SK-N-MC (cell line): ENCODE data around the gene DVL1.
"Not testable (repeated sequence)": the region's sequence is repeated elsewhere in the genome, so short reads cannot be mapped to it uniquely, and the experiment has no call there.

ENCODE experiments used
- DNase-seq: peaks from one replicate; pipeline ENCODE4 v3.0.0-alpha.2; 2011; ENCODE audit warnings: low read depth, low spot score
- H3K27ac ChIP-seq: fragments of 200-600 bp; sonication (generic); 2 replicates; pipeline ENCODE4 v1.5.1; 2016; ENCODE audit warnings: mixed run types
- H3K36me3 ChIP-seq: fragments of 200-600 bp; sonication (generic); 2 replicates; pipeline ENCODE4 v1.6.1; 2017; ENCODE audit warnings: antibody characterized with exemption, low read length, mixed read lengths; ENCODE audit not compliant: insufficient read depth
- H3K4me3 ChIP-seq: fragments of 200-600 bp; sonication (generic); 2 replicates; pipeline ENCODE4 v1.5.1; 2016
- H3K9ac ChIP-seq: fragments of 200-600 bp; sonication (generic); 2 replicates; pipeline ENCODE4 v1.8.0; 2017; ENCODE audit warnings: mixed run types, mixed read lengths; ENCODE audit not compliant: insufficient read length
- H3K9me3 ChIP-seq: fragments of 200-600 bp; sonication (generic); 2 replicates; pipeline ENCODE4 v1.6.1; 2017; ENCODE audit warnings: low read depth, mild to moderate bottlenecking, antibody characterized with exemption, low read length, moderate library complexity, mixed read lengths
- EZH2 ChIP-seq: fragments of 200-600 bp; sonication (generic); IDR thresholded peaks from one replicate; pipeline ENCODE4 v1.6.1; 2017; ENCODE audit warnings: antibody characterized with exemption
- FOXP2 ChIP-seq: optimal IDR thresholded peaks from 2 replicates; pipeline ENCODE3; 2011; ENCODE audit warnings: mild to moderate bottlenecking, moderate library complexity; ENCODE audit not compliant: insufficient read depth; ENCODE audit errors: extremely low read length, control extremely low read depth
- POLR2AphosphoS5 ChIP-seq: IDR thresholded peaks from 2 replicates; pipeline ENCODE4 v1.6.1; 2012; ENCODE audit warnings: mild to moderate bottlenecking, low read depth, low read length, borderline replicate concordance

DVL1 gene

GRCh38 chr1:1388078-1388472 lies 38.9 kb upstream of the DVL1 start:
- H3K4me3 ChIP-seq, result no peak overlapping the region
- TF ChIP-seq EZH2, result no peak
- no peak for TF ChIP-seq FOXP2
- TF ChIP-seq POLR2AphosphoS5, result no peak
- H3K9ac ChIP-seq, result no peak overlapping the region
- peaks cover 75% of the 10 kb centered on the region for H3K36me3 ChIP-seq
- no peak overlapping the region for H3K27ac ChIP-seq
- DNase-seq, result no peak
- no peaks in the 10 kb centered on the region for H3K9me3 ChIP-seq

GRCh38 chr1:1387098-1388077 lies 38.2 kb upstream of the DVL1 start:
- Histone ChIP-seq H3K9ac (no peak overlapping the region), H3K27ac (no peak overlapping the region), H3K9me3 (no peaks in the 10 kb centered on the region), H3K4me3 (no peak overlapping the region), H3K36me3 (peaks cover 68% of the 10 kb centered on the region)
- DNase-seq, result no peak
- no peak for TF ChIP-seq EZH2
- no peak for TF ChIP-seq POLR2AphosphoS5
- TF ChIP-seq FOXP2, result no peak

- DNase-seq, result no peak
- no peaks in the 10 kb centered on the region for H3K9me3 ChIP-seq
- no peak overlapping the region for H3K9ac ChIP-seq
- peaks cover 53% of the 10 kb centered on the region for H3K36me3 ChIP-seq
- H3K4me3 ChIP-seq, result no peak overlapping the region
- no peak overlapping the region for H3K27ac ChIP-seq
- TF ChIP-seq EZH2 (no peak), POLR2AphosphoS5 (no peak), FOXP2 (no peak)
Observed at GRCh38 chr1:1385931-1386330, 36.7 kb upstream of the DVL1 start.

DNA sequence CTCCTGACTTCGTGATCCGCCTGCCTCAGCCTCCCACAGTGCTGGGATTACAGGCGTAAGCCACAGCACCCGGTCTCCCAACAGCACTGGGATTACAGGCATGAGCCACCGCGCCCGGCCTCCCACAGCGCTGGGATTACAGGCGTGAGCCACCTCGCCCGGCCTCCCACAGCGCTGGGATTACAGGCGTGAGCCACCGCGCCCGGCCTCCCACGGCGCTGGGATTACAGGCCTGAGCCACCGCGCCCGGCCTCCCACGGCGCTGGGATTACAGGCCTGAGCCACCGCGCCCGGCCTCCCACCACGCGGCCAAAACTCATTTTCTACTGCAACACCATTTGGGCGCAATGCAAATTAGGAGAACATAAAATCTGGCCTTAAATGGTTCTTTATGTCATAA lies 36.1 kb upstream of the DVL1 start:
- DNase-seq, H3K9me3 ChIP-seq, H3K4me3 ChIP-seq, H3K9ac ChIP-seq, H3K27ac ChIP-seq: not testable (repeated sequence)
- H3K36me3 ChIP-seq, result peaks cover 47% of the 10 kb centered on the region

GRCh38 chr1:1381294-1381693 lies 32.1 kb upstream of the DVL1 start:
- Histone ChIP-seq H3K36me3 (peaks cover 7% of the 10 kb centered on the region), H3K27ac (no peak overlapping the region), H3K4me3 (no peak overlapping the region), H3K9me3 (no peaks in the 10 kb centered on the region), H3K9ac (no peak overlapping the region)
- no peak for DNase-seq
- TF ChIP-seq POLR2AphosphoS5 (no peak), EZH2 (no peak), FOXP2 (no peak)

- H3K9me3 ChIP-seq, result no peaks in the 10 kb centered on the region
- no peak overlapping the region for H3K4me3 ChIP-seq
- H3K27ac ChIP-seq, result no peak overlapping the region
- DNase-seq, result no peak
- peaks cover 2% of the 10 kb centered on the region; the same call in 1 of the 2 replicates for H3K36me3 ChIP-seq
- no peak overlapping the region for H3K9ac ChIP-seq
- TF ChIP-seq POLR2AphosphoS5 (no peak), FOXP2 (no peak), EZH2 (no peak)
Observed at GRCh38 chr1:1380860-1381259, 31.6 kb upstream of the DVL1 start.

DNA sequence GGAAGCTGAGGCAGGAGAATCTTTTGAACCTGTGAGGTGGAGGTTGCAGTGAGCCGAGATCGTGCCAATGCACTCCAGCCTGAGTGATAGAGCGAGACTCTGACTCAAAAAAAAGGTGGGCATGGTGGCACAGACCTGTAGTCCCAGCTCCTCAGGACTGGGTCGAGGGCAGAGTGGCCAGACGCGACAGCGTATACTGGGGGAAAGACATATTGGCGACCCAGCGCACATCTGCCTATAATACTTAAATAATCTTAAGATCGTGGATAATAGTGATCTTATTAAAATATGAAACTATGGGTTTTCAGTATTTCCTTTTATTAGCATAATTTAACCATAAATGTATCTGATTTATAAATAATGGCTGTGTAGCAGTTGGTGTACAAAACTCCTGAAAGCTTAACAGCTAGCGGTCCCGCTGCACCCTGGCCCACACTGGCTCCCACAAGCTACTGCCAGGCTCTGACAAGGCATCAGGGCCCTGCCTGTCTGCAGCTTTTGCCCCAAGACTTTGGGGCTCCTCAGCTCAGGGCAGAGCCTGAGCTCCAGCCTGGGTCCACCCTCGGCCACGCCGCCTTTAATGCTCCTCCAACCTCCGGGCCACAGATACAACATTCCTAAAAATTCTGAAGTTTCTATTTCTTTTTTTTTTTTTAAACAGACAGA lies 28.5 kb upstream of the DVL1 start:
- TF ChIP-seq POLR2AphosphoS5 (no peak), FOXP2 (no peak), EZH2 (no peak)
- no peak overlapping the region for H3K4me3 ChIP-seq

DNA sequence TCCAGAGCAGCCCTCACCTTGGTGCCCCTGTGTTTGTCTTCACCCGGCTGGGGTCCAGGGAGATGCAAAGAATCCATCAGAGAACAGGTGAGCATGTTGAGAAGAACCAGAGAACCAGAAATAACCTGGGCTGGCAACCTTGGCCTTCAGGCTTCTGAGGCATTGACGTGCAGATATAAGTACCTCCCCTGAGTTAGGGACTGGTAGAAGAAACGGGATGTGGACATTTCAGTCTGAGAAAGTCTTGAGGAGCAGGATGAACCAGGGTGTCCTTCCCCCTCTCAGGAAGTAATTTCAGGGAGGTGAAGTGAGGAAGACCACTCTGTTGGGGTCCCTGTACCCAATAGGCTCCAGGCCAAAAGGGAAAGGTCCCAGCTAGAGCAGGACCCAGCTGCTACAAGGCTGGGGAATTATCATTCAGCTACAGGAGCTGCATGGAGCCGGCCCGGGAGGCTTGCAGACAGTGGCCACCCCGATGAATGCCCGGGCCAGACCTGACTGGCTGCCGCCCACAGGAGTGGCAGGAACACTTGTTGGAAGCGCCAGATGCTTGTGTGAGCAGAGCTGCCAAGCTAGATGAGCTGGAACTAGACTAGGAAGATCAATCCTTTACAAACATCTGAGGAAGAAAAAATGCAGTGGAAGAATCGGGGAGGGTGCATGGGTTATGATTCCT lies 27.5 kb upstream of the DVL1 start:
- H3K9ac ChIP-seq, result no peak overlapping the region
- H3K9me3 ChIP-seq, result no peaks in the 10 kb centered on the region
- no peak overlapping the region for H3K4me3 ChIP-seq
- H3K36me3 ChIP-seq, result no peaks in the 10 kb centered on the region; the same call in 1 of the 2 replicates
- no peak overlapping the region; the same call in 1 of the 2 replicates for H3K27ac ChIP-seq
- no peak for TF ChIP-seq POLR2AphosphoS5
- no peak for TF ChIP-seq EZH2
- TF ChIP-seq FOXP2, result no peak
- no peak for DNase-seq

More for the DNA sequence above, 28.5 kb upstream of the DVL1 start:
- no peak for DNase-seq
- peak overlapping the region; percentile 36; the same call in 1 of the 2 replicates for H3K27ac ChIP-seq
- H3K9me3 ChIP-seq, result no peaks in the 10 kb centered on the region
- no peak overlapping the region for H3K9ac ChIP-seq
- H3K36me3 ChIP-seq, result no peaks in the 10 kb centered on the region; the same call in 1 of the 2 replicates
